ENCODE results near the gene STPG1. TPM values are rescaled to one million over a fixed set of nuclear protein-coding genes. Genes with fewer than 3 reads are reported as not detected.

STPG1 gene
- total and polyA plus RNA-seq, 2 donors (not counting 3 experiments of a cell fraction or from before 2014, with no cell fraction given) = 6.3 to 10.2 TPM

GRCh38 chr1:24425441-24425840 is 11.9 kb upstream of the STPG1 start:
- peaks cover 0 to 3% of the 10 kb centered on the region in 2 experiments for H3K36me3 ChIP-seq (ENCODE audit: control insufficient read depth in 2 of 2, extremely low read depth in 1 of 2, insufficient read depth in 2 of 2, low read length in 2 of 2)
- H3K4me3 ChIP-seq (replicated peaks in 1 of 3; ENCODE audit: insufficient read depth in 1 of 3, low read depth in 1 of 3, low read length in 3 of 3) = no peak overlapping the region
- no peak overlapping the region for H3K27ac ChIP-seq (ENCODE audit: insufficient read depth, low read depth, low read length)
- no peaks in the 10 kb centered on the region for H3K79me2 ChIP-seq (ENCODE audit: control insufficient read depth, insufficient read depth, low read length)
- no peak overlapping the region for H3K9ac ChIP-seq (replicated peaks; ENCODE audit: extremely low read depth, insufficient read depth, low read length)
- H3K9me3 ChIP-seq (replicated peaks; ENCODE audit: control insufficient read depth, insufficient read depth, low read length) = no peaks in the 10 kb centered on the region
- DNase-seq (ENCODE audit: low read depth, low spot score) (no peak), FAIRE-seq (no peak)
- CTCF ChIA-PET = interaction anchor here (1.4 to 1.8 kb wide), 3 partner anchors 10 to 16 kb away, joined by 4 to 6 read pairs (median 4); partner anchors contain the start of genes NIPAL3 and STPG1
- H3K4me2 ChIP-seq (ENCODE audit: insufficient read depth, low read length) = no peak overlapping the region
- TF ChIP-seq FOS (IDR thresholded peaks at IDR 0.05; ENCODE audit: borderline replicate concordance, insufficient read depth, low read length) (no peak), MYC (IDR thresholded peaks at IDR 0.05; ENCODE audit: low read depth, low read length) (no peak), EZH2 (IDR thresholded peaks at IDR 0.05; ENCODE audit: borderline replicate concordance, low read depth, low read length, severe bottlenecking) (no peak), CTCF (IDR thresholded peaks at IDR 0.05; ENCODE audit: extremely low read depth in 1 of 2, insufficient read depth in 1 of 2, low read depth in 1 of 2, low read length in 2 of 2) (no peak)
- no peaks in the 10 kb centered on the region for H3K4me1 ChIP-seq (ENCODE audit: control insufficient read depth, extremely low read depth, insufficient read depth, low read length)
- dilution Hi-C loops (cut with MboI; ENCODE audit: extremely low pct_ligation_motif_present, low sequenced_read_pairs) = no loop called here
- no peaks in the 10 kb centered on the region for H4K20me1 ChIP-seq (replicated peaks; ENCODE audit: control insufficient read depth, extremely low read depth, insufficient read depth, low read length)
- intact Hi-C loops (cut with micrococcal nuclease) = no loop called here
- POLR2A ChIA-PET = no interaction called here
- H3K27me3 ChIP-seq (ENCODE audit: control insufficient read depth in 2 of 2, insufficient read depth in 2 of 2, low read length in 2 of 2) = no peaks in the 10 kb centered on the region
- H3K9me1 ChIP-seq (replicated peaks; ENCODE audit: control insufficient read depth, extremely low read depth, insufficient read depth, low read length) = no peaks in the 10 kb centered on the region
- no peak overlapping the region for H2AFZ ChIP-seq (ENCODE audit: low read depth, low read length)
- BruUV-seq (replicated peaks) = no TSS peak

- Histone ChIP-seq H3K4me2 (ENCODE audit: insufficient read depth, low read length) (no peak overlapping the region), H3K4me3 (replicated peaks in 1 of 3; ENCODE audit: insufficient read depth in 1 of 3, low read depth in 1 of 3, low read length in 3 of 3) (no peak overlapping the region), H4K20me1 (replicated peaks; ENCODE audit: control insufficient read depth, extremely low read depth, insufficient read depth, low read length) (no peaks in the 10 kb centered on the region), H3K79me2 (ENCODE audit: control insufficient read depth, insufficient read depth, low read length) (no peaks in the 10 kb centered on the region), H3K27me3 (ENCODE audit: control insufficient read depth in 2 of 2, insufficient read depth in 2 of 2, low read length in 2 of 2) (no peaks in the 10 kb centered on the region), H3K9me1 (replicated peaks; ENCODE audit: control insufficient read depth, extremely low read depth, insufficient read depth, low read length) (no peaks in the 10 kb centered on the region), H2AFZ (ENCODE audit: low read depth, low read length) (no peak overlapping the region), H3K9ac (replicated peaks; ENCODE audit: extremely low read depth, insufficient read depth, low read length) (no peak overlapping the region), H3K9me3 (replicated peaks; ENCODE audit: control insufficient read depth, insufficient read depth, low read length) (no peaks in the 10 kb centered on the region), H3K27ac (ENCODE audit: insufficient read depth, low read depth, low read length) (no peak overlapping the region), H3K36me3 (ENCODE audit: control insufficient read depth in 2 of 2, extremely low read depth in 1 of 2, insufficient read depth in 2 of 2, low read length in 2 of 2) (peaks cover 0 to 3% of the 10 kb centered on the region in 2 experiments), H3K4me1 (ENCODE audit: control insufficient read depth, extremely low read depth, insufficient read depth, low read length) (no peaks in the 10 kb centered on the region)
- FAIRE-seq (no peak), DNase-seq (ENCODE audit: low read depth, low spot score) (no peak)
- ChIA-PET POLR2A (no interaction called here), CTCF (interaction anchor here (1.4 to 2.8 kb wide), 4 partner anchors 10 to 33 kb away, joined by 4 to 8 read pairs (median 5); partner anchors contain the start of genes NIPAL3 and STPG1)
- dilution Hi-C loops (cut with MboI; ENCODE audit: extremely low pct_ligation_motif_present, low sequenced_read_pairs) (no loop called here), intact Hi-C loops (cut with micrococcal nuclease) (no loop called here)
- TF ChIP-seq JUN (IDR thresholded peaks at IDR 0.05; ENCODE audit: borderline replicate concordance, insufficient read depth, insufficient read length, low read depth) (no peak), MAX (IDR thresholded peaks at IDR 0.05; ENCODE audit: insufficient read depth, insufficient read length) (no peak), POLR2AphosphoS5 (IDR thresholded peaks at IDR 0.05; ENCODE audit: insufficient read depth, low read depth, low read length) (no peak), FOS (IDR thresholded peaks at IDR 0.05; ENCODE audit: borderline replicate concordance, insufficient read depth, low read length) (no peak), GATA2 (IDR thresholded peaks at IDR 0.05; ENCODE audit: insufficient read depth, insufficient read length, low read depth, low read length) (no peak), MYC (IDR thresholded peaks at IDR 0.05; ENCODE audit: low read depth, low read length) (no peak)
- BruUV-seq (replicated peaks) = no TSS peak
Measured at GRCh38 chr1:24424990-24425389, 11.4 kb upstream of the STPG1 start.

All from endothelial cell of umbilical vein (primary cell).